MG63 (cell line): ENCODE data around the gene CAV1. TPM values are rescaled to one million over a fixed set of nuclear protein-coding genes. Genes with fewer than 3 reads are reported as not detected.

ENCODE experiments used
- DNase-seq: peaks from one replicate; pipeline ENCODE4 v3.0.0-alpha.2; 2020
- H3K27me3 ChIP-seq: fragments of 250-450 bp; sonication (Bioruptor Pico); 2 replicates; pipeline ENCODE4 v1.5.1; 2020; ENCODE audit warnings: mild to moderate bottlenecking, moderate library complexity
- H3K36me3 ChIP-seq: fragments of 250-450 bp; sonication (Bioruptor Pico); 2 replicates; pipeline ENCODE4 v1.5.1; 2020; ENCODE audit warnings: mild to moderate bottlenecking, moderate library complexity
- H3K4me3 ChIP-seq: fragments of 250-450 bp; sonication (Bioruptor Pico); 2 replicates; pipeline ENCODE4 v1.5.1; 2020; ENCODE audit warnings: mild to moderate bottlenecking, moderate library complexity
- H3K9me3 ChIP-seq: fragments of 250-450 bp; sonication (Bioruptor Pico); 2 replicates; pipeline ENCODE4 v1.5.1; 2020; ENCODE audit warnings: mild to moderate bottlenecking, moderate library complexity
- total RNA-seq: library from RNA; depleted of rRNA; stranded (reverse); fragments of >200 nt; shearing (Covaris generic); gene quantifications from 2 replicates; pipeline ENCODE4 v1.2.3, GENCODE V29; 2014; ENCODE audit warnings: low replicate concordance

CAV1 gene
- total RNA-seq, 1 experiment from 2014 or later = 287 TPM

GRCh38 chr7:116561697-116562483, 37.1 kb downstream of the CAV1 start:
- Histone ChIP-seq H3K4me3 (no peak overlapping the region), H3K9me3 (no peaks in the 10 kb centered on the region), H3K27me3 (no peaks in the 10 kb centered on the region), H3K36me3 (peaks cover 49% of the 10 kb centered on the region)
- DNase-seq = peak; percentile 65

GRCh38 chr7:116562529-116563121, 37.8 kb downstream of the CAV1 start:
- Histone ChIP-seq H3K9me3 (no peaks in the 10 kb centered on the region), H3K4me3 (no peak overlapping the region), H3K36me3 (peaks cover 41% of the 10 kb centered on the region), H3K27me3 (no peaks in the 10 kb centered on the region)
- DNase-seq = no peak

GRCh38 chr7:116565981-116566380, 41.1 kb downstream of the CAV1 start:
- H3K9me3 ChIP-seq = no peaks in the 10 kb centered on the region
- DNase-seq = no peak
- H3K27me3 ChIP-seq = no peaks in the 10 kb centered on the region
- H3K4me3 ChIP-seq = no peak overlapping the region
- H3K36me3 ChIP-seq = peaks cover 10% of the 10 kb centered on the region; the same call in 1 of the 2 replicates

GRCh38 chr7:116566666-116567065, 41.8 kb downstream of the CAV1 start:
- Histone ChIP-seq H3K36me3 (peaks cover 9% of the 10 kb centered on the region; the same call in 1 of the 2 replicates), H3K9me3 (no peaks in the 10 kb centered on the region), H3K4me3 (no peak overlapping the region), H3K27me3 (no peaks in the 10 kb centered on the region)
- no peak for DNase-seq

DNA sequence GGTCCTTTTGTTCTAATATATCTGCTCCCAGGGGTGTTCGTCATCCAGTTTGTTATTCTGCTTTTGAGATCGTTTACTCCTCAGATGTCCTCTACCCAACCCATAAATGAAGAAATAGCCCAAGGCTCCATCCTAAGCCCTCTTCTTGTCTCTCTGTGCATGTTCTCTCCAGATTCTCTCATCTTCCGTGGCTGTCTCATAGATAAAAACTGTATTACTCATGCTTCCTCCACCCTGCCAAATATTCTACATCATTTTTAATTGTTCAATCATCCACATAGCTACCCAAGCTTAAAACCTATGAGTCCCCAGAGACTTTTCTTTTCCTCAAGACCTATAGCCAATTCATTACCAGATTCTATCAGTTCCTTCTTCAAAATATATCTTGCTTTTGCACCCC, 44.9 kb downstream of the CAV1 start:
- peak; percentile 22 for DNase-seq
- no peaks in the 10 kb centered on the region for H3K9me3 ChIP-seq
- H3K36me3 ChIP-seq = no peaks in the 10 kb centered on the region; the same call in 1 of the 2 replicates
- no peaks in the 10 kb centered on the region for H3K27me3 ChIP-seq
- H3K4me3 ChIP-seq = no peak overlapping the region

- no peak for DNase-seq
- H3K4me3 ChIP-seq = no peak overlapping the region
- H3K27me3 ChIP-seq = no peaks in the 10 kb centered on the region
Observed at GRCh38 chr7:116570306-116570705, 45.5 kb downstream of the CAV1 start.

DNA sequence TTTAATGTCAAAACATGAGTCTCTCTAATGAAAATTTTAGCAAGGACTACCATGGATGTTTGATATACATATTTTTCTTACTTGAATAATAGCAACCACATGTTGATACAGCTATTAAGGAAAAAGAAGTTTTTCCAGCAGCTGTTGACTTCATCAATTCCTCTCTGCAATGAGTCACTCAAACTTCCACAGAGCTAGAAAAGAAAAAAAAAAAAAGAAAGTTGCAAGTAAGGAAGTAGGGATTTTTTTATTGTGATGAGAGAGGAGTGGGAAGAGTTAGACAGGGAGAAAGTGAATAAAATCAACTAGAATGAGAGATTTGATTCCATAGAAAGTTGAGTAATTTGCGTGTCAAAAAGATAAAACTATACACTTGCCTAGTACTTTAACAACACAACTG, 46.2 kb downstream of the CAV1 start:
- H3K27me3 ChIP-seq = no peaks in the 10 kb centered on the region
- no peak for DNase-seq
- H3K9me3 ChIP-seq = no peaks in the 10 kb centered on the region
- no peaks in the 10 kb centered on the region; the same call in 1 of the 2 replicates for H3K36me3 ChIP-seq
- no peak overlapping the region for H3K4me3 ChIP-seq

More at GRCh38 chr7:116570306-116570705, 45.5 kb downstream of the CAV1 start:
- H3K36me3 ChIP-seq = no peaks in the 10 kb centered on the region; the same call in 1 of the 2 replicates
- H3K9me3 ChIP-seq = no peaks in the 10 kb centered on the region

- H3K36me3 ChIP-seq = no peaks in the 10 kb centered on the region; the same call in 1 of the 2 replicates
- DNase-seq = no peak
- no peaks in the 10 kb centered on the region for H3K9me3 ChIP-seq
- no peak overlapping the region for H3K4me3 ChIP-seq
- H3K27me3 ChIP-seq = no peaks in the 10 kb centered on the region
Observed at GRCh38 chr7:116571552-116571951, 46.7 kb downstream of the CAV1 start.

- H3K27me3 ChIP-seq = no peaks in the 10 kb centered on the region
- no peaks in the 10 kb centered on the region for H3K9me3 ChIP-seq
- no peaks in the 10 kb centered on the region; the same call in 1 of the 2 replicates for H3K36me3 ChIP-seq
- DNase-seq = no peak
- H3K4me3 ChIP-seq = no peak overlapping the region
Observed at GRCh38 chr7:116572036-116572435, 47.2 kb downstream of the CAV1 start.

- DNase-seq = no peak
- no peaks in the 10 kb centered on the region for H3K9me3 ChIP-seq
- H3K27me3 ChIP-seq = no peaks in the 10 kb centered on the region
- H3K36me3 ChIP-seq = no peaks in the 10 kb centered on the region
- H3K4me3 ChIP-seq = no peak overlapping the region
Observed at GRCh38 chr7:116573541-116573940, 48.7 kb downstream of the CAV1 start.

DNA sequence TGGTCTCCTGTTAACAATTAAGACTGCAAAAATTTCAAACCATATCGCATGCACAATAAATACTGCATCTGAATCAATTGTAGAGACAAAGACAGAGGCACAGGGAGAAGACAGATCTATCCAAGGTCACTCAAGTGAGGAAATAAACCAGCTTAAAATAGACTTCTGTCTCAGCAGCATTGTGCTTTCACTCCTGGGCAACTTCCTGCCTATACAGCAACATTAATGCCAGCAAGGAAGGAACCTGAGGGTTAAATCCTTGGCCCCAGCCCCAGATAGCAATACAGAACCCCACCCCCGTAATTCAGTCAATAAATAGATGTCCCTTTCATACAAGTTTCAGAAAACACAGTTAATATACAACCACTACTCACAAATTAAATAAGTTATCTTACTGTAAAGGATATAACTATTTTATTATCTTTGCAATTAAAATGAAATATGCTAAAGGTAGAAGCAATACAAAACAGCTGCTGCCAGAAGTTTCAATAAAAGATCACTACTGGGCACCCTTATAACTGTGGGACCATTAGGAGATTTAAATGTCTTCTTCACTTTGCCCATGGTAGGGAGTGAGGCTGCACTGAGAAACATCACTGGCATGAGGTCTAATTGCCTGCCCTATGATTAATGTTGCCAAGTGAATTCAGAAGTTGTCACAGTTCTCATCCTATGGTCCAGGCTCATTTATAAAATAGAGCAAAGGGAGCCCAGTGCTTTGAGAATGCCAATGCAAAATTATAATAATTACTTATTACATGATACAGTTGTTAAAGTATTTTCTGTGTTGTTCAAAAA, 49.4 kb downstream of the CAV1 start:
- Histone ChIP-seq H3K9me3 (peaks cover 4% of the 10 kb centered on the region; the same call in 1 of the 2 replicates), H3K27me3 (no peaks in the 10 kb centered on the region), H3K4me3 (no peak overlapping the region), H3K36me3 (0 out of 2 replicates have a peak, but pooled peaks cover 2% of the 10 kb centered on the region)
- DNase-seq = no peak

DNA sequence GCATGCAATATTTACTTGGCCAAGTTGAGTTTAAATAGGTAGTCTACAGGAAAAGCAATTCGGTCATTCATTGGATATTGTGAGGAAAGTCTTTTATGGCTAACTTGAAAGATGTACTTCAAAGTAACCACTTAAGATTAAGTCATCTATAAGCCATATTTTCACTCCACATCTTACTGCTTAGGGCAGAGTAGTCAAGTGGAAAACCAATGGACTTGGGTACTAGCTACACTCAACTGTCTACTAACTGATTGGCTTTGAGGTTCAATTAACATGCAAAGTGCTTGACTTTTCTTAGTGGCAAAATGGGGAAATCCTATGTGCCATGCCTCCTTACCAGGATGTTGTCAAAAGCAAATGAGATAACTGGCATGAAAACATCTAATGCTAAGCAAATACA, 51.0 kb downstream of the CAV1 start:
- Histone ChIP-seq H3K36me3 (0 out of 2 replicates have a peak, but pooled peaks cover 2% of the 10 kb centered on the region), H3K9me3 (peaks cover 4% of the 10 kb centered on the region; the same call in 1 of the 2 replicates), H3K4me3 (no peak overlapping the region), H3K27me3 (no peaks in the 10 kb centered on the region)
- DNase-seq = no peak

DNA sequence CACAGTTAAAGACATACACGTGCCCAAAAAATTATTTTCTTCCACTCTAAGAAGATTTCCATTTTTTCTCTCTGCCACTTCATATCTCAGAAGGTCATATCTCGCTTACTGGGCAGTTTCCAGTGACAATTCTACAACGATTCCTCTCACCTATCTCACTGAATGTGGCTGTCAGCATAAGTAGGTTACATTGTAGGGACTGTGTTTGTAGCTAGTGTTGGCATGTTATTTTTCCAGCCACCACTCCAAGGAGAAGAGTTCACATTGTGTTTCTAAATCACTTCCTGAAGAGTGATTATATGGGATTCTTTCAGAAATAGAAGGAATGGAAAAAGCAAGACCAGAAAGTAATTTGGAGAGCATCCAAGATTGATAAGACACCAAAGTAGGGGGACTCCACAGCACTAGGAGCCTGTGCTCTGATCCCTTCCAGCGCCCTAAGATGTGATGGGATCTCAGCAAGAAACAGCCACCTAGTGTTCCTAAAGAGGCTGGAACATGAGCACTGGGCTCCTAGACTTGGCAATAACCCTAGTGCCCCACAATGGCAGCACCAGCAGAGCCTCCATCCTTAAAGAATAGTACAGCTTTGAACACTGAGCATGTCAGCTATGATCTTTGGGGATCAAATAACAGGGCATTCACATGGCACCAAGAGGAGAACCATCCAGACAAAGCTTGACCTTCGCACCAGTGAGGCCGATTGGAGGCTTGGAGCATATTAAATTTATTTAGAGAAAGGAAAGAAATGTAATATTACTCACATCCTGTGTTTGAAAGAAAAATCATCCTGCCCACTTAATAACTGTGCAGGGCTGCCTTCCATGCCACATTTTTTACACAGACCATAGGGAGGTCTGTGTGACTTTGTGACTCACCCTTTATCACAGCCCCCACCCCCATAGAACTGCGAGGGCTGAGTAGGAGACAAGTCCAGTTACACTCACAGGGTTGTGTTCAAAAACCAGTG, 51.8 kb downstream of the CAV1 start:
- Histone ChIP-seq H3K4me3 (no peak overlapping the region), H3K27me3 (no peaks in the 10 kb centered on the region), H3K36me3 (0 out of 2 replicates have a peak, but pooled peaks cover 2% of the 10 kb centered on the region), H3K9me3 (peaks cover 4% of the 10 kb centered on the region; the same call in 1 of the 2 replicates)
- peak; percentile 94 for DNase-seq

DNA sequence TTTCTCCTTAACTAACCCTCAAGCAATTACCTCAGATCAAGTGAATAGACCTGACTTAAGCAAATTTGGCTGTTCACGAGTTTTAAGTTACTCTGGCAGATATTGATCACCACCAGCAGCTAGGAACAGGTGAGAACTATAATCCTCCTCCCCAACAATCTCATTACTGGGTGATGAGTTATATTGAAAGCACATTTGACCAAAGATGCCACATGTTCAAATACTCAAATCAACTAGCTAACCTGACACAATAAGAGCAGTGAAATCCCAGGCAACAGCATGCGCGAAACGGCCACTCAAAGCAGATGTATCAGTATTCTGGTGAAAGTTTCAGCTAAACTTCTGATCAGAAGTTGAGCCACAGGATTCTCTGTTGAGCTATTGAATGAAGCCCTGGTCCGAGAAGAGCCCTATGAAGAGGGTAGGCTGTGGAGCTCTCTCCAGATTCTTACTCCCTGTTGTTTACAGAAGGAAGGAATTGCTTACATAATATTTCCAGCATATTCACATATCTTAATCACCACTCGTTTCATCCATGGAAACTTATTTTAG, 52.6 kb downstream of the CAV1 start:
- DNase-seq = no peak
- Histone ChIP-seq H3K4me3 (no peak overlapping the region), H3K36me3 (0 out of 2 replicates have a peak, but pooled peaks cover 2% of the 10 kb centered on the region), H3K27me3 (no peaks in the 10 kb centered on the region), H3K9me3 (peaks cover 4% of the 10 kb centered on the region; the same call in 1 of the 2 replicates)

- H3K9me3 ChIP-seq = peaks cover 4% of the 10 kb centered on the region; the same call in 1 of the 2 replicates
Observed at GRCh38 chr7:116578526-116578925, 53.7 kb downstream of the CAV1 start.

More at GRCh38 chr7:116578526-116578925, 53.7 kb downstream of the CAV1 start:
- H3K4me3 ChIP-seq = no peak overlapping the region
- H3K36me3 ChIP-seq = 0 out of 2 replicates have a peak, but pooled peaks cover 2% of the 10 kb centered on the region
- no peaks in the 10 kb centered on the region for H3K27me3 ChIP-seq
- DNase-seq = no peak
